NCI-H1048 (cell line): ENCODE data around the gene EPHA6.
"Not testable (repeated sequence)": the region's sequence is repeated elsewhere in the genome, so short reads cannot be mapped to it uniquely, and the experiment has no call there.

ENCODE experiments used
- DNase-seq: peaks from one replicate; lab custom pipeline; 2025; lab: John Stamatoyannopoulos, UW

Gene EPHA6

DNA sequence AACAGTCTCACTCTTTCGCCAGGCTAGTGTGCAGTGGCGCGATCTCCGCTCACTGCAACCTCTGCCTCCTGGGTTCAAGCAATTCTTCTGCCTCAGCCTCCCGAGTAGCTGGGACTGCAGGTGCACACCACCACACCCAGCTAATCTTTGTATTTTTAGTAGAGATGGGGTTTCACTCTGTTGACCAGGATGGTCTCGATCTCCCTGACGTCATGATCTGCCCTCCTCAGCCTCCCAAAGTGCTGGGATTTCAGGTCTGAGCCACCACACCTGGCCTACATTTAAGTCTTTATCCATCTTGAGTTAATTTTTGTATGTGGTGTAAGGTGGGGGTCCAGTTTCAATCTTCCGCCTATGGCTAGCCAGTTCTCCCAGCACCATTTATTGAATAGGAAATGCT is 211.2 kb downstream of the EPHA6 start:
- not testable (repeated sequence) for DNase-seq

DNA sequence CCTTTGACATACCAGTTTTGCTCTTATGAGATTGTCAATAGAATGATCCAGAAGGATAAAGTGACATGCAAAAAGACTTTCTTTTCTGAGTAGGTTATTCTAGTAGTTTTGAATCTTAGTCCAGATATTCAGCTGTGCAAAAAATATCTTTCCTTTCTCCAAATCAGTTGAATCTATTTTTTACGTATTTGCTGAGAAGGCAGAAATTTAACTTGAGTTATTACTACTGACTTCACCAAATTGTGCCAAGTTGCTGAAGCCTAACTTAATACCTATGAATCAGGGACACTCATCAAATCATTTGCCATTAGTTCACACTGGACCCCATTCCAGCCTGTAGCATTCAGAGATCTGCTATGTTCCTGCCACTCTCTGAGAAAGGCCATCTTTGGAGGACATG is 215.6 kb downstream of the EPHA6 start:
- no peak for DNase-seq

DNA sequence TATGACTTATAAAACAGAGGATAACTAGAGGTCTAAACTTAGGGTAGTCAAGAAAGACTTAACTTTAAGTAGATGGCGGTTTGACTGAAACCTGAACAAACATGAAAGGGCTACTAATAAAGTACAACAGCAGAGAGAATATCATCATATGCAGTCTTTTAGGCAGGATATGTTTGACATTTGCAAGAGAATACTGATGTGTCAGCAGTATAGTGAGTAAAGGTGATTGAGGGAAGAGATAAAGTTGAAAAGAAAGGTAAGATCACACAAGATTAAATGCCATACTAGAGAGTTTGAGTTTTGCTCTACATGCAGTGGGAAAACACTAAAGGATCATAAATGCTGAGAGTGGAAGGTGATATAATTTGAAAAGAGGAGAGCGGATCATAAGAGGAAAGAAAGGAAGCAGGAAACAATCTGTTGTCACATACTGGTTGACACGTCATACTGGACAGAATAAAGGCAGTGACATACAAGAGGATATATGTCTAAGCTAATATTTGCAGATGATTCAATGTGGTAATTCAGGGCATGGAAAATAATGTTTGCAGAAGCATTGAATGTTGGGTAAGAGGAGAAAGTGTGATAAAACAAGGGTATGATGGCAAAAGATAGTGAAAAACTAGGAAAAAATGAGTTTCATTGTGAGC is 223.0 kb downstream of the EPHA6 start:
- DNase-seq = no peak

DNA sequence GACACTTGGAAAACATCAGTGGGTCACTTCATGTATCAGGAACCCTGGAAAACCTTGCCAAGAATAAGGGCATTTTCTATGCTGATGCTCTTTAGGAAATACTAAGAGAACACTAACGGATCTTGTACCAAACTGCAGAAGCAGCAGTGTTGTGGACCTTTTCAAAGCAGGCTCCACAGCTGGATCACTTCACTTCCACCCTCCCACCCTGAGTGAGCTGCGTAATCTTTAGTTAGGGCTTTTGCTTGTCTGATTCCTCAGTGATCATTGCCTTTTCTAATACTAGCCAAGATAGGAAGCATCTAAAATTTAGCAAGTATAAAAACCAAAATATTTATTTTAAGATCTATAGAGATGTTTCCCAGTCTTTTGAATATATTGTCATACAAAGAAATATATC is 229.0 kb downstream of the EPHA6 start:
- DNase-seq = no peak

DNA sequence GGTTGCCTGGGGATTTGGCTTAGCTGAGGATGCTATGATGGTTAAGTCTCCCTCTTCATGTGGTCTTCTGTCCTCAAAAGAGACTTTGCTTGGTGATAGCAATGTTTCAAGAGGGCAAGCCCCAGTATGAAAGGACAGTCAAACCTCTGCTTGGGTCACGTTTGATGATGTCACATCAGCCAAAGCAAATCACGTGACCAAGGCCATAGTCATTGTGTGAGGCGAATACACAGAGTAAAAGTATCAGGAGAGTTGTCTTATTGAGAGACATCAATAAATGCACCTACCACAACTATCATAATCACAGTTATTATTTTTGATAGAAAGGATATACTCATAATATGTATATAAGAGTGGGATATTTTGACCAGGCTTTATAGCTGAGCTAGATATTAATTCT is 243.0 kb downstream of the EPHA6 start:
- DNase-seq = no peak

DNA sequence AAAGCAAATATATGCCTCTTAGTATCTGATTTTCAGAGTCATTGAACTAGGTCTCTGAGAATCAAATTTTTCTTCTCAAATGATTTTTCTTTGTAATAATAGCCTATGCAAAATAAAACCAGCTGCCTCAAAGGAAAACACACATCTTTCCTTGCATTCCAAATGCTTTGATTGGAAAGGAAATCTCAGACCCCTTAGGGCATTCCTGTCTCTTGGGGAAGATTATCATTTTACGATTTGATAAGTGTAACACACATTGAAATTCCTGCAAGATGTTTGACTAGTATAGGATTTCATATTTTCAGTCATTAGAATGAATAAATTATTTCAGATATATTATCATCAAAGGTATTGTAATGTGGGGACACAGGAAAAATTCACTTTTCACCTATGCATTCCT is 244.8 kb downstream of the EPHA6 start:
- DNase-seq = no peak

DNA sequence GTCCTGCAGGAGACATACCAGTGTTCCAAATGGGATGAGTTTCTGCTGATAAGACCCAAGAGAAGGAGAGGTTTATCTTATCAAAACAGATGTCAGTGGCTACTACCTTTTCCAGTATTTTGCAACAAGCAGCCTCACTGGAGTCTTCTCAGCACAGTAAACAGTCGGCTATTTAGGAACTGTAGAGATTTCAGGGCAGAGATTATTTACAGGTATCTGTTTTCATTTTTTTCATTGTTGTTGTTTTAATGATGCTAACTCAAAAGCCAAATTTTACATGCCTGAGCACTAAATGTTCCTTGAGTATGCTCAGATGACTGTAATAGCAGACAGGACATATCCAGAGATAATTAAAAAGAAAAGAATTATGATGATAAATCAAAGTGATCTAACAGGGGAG is 252.1 kb downstream of the EPHA6 start:
- no peak for DNase-seq

DNA sequence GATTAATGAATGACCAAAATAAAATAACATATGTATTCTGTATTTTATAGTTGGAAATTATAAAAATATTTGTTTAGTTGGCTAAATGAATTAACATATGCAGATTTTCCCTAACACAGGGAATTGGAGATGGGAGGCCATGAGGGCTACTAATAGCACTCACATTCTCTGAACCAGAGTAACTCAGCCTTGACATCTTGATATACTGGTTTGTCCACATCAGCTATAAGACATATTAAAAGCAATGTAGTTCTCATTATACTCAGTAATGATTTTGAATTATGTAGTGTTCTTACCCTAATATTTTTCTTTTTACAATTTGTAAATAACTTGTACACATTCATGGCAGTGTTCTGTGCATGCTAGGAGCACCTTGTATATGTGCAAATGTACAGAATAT is 255.9 kb downstream of the EPHA6 start:
- DNase-seq = no peak

DNA sequence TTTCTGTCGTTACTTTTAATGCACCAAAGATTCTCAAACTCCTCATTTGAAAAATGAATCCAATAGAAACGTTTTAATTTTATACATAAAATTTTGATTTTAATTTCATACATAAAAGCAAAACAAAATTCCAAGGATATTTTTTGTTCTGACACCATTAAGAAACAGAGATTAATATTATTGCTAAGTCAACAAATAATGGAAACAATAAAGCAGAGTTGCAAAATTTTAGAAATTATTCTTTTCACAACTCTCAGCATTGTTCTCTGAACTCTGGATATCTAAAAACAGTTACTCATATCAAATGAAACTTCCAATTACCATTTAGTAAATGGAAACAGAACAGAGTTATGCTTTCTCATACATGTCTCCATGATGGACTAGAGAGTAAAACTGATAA is 260.2 kb downstream of the EPHA6 start:
- no peak for DNase-seq

DNA sequence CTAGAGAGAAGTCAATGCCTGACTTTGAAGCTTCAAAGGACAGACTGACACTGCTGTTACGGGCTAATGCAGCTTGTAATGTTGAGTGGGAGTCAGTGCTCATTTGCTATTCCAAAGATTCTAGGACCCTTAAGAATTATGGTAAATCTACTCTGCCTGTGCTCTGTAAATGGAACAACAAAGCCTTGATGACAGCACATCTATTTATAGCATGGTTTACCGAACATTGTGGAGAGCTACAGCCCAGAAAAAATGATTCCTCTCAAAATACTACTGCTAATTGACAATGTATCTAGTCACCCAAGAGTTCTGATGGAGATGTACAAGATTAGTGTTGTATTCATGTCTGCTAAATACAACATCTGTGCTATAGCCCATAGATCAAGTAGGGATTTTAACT is 262.3 kb downstream of the EPHA6 start:
- no peak for DNase-seq

DNA sequence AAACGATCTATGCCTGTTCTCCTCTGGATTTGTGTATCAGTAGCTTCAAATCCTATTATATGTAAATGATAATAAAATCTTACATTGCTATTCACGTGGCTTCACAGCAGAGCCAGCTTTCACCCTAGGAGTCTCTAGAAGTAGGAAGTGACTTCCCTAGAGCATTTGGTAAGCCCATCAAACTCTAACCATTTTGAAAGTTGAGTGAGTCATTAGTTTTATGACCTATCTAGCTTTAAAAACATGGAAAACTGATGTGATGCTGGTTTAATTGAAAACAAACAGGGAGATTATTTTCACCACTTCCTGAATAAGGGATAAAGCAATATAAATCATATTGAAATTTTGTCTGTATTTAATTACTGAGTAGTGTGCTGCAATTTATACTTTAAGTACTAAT is 275.2 kb downstream of the EPHA6 start:
- DNase-seq = no peak

DNA sequence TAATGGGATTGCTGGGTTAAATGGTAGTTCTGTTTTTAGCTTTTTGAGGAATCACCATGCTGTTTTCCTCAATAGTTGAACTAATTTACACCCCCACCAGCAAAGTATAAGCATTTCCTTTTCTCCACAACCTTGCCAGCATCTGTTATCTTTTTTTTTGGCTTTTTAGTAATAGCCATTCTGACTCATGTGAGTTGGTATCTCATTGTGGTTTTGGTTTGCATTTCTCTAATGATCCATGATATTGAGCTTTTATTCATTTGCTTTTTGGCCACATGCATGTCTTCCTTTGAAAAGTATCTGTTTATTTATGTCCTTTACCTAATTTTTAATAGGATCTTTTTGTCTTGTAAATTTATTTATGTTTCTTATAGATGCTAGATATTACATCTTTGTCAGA is 288.2 kb downstream of the EPHA6 start:
- no peak for DNase-seq

DNA sequence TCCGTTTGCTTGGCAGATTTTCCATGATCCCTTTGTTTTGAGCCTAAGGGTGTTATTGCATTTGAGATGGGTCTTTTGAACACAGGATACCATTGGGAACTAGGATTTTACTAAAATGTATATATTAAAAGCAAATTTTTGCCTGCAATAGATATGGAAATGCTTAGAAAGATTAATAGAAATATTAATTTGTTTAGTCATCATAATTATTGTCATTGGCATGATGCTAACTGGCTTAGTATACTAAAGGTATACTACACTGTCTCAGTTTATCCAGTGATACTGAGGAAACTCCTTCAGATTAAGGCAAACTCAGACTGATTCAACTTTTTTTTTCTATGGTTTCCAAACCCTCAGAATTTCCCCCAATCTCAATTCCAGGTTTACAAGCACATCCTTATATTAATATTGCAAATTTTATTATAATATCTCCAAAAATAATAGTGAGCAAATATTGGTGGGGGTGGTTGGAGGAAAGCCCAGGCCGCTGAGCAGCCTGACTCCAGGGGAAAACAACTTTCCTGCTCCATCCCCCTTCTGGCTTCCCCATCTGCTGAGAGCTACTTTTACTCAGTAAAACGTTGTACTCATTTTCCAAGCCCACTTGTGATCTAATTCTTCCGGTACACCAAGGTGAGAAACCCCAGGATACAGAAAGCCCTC is 291.7 kb downstream of the EPHA6 start:
- DNase-seq = no peak

DNA sequence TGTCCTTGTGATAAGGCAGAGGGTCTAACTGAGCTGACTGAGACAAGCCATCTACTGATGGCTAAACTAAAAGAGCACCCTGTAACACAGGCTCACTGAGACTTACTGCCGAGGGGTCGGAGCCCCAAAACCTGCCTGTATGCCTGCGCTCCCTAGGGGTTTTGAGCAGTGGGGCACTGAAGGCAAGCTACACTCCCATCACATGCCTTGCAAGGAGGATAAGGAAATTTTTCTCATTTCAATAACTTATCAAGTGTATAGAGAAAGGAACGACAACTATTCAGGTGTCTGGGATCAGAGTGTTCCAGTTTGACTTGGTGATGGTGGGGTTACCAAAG is 292.2 kb downstream of the EPHA6 start:
- no peak for DNase-seq

DNA sequence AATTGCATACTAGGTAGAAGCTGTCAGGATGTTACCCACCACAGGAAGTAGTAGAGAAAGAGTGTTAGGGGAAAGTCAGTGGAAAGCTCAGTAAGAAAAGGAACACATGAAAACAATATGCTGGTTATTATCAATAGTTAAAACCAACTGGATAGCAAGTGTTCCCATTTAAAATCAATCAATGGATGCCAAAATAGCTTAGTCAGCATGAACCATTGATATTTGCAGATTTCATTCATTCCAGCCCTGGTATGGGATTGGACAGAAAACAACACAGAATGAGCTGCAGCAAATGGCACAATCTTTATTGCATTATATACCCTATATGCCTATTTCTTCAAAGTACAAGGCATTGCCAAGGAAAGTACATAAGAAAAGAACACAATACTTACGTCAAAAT is 293.7 kb downstream of the EPHA6 start:
- DNase-seq = no peak

DNA sequence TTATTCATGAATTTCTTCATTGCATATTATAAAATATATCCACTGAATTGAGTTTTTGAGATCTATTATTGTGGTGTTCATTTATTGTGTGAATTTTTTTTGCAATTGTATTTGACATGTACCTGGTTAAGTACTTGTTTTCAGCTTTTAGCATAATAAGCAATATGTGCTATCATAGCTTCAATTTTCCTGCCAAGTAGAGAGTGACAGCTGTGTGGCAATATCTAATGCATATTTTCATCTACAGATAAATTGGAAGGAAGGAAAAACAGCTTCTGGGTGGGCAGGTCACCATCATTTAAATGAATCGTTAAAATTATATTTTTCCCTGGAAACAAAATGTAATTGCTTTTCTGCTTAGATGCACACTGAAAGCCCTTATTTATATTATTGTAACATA is 296.9 kb downstream of the EPHA6 start:
- DNase-seq = no peak

DNA sequence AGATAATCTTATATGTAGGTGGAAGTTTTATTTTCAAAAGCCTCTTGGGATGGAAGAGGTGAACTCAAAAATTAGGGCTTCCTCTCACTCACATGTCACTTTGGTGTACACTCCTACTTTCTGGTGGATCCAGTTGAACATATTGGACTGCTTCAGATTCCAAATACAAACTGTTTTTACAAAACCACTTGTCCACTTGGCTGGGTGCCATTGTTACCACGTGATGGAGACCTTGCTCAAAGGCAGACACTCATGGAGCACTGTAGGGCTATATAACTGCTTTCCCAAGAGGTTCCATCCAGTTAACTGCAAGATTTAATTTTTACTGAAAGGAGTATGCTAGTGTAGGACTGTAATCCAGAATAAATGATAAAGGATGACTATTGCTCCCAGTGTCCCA is 307.0 kb downstream of the EPHA6 start:
- DNase-seq = no peak

DNA sequence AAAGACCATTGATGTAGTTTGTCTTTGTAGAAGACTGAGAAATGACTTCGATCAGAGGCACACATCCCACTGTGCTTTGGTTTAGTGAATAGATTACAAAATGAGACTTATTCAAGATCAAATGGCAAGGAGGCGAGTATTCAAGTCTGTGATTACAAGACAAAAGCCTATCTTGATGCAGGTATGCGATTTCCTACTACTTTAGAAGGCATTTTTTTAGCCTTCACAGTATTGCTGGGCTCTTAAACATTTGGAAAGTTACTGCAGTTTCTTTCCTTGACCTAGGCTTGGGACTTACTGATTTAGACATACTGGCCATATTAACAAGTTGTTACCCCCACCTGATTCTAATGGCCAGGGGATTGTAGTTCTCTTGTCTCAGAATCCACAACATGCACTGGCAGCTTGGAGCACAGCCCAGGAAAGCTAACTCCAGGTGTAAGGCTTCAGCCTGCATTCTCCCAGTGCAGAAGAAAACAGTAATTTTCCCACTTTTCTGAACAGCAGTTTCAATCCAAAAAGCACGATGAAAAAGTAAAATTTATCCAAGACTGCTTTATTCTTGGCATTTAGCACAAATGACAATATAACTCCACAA is 311.6 kb downstream of the EPHA6 start:
- DNase-seq = no peak

DNA sequence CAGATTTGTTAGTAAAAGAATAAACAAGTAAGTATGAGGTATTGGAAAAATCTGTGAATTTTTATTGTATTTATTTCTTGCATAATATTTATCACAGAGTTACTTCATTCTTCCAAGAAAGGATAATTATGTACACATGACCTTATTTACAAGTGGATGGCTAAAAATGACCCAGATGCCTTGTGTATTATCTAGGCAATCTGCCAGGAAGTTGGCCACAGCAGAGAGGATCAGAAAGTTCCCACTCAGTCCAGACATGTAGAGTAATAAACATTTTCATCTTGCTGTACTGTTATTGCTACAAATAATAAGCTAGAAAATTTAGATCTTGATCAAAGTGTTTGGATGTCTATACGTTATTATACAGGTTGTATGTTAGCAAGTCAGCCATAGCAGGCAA is 317.1 kb downstream of the EPHA6 start:
- no peak for DNase-seq

DNA sequence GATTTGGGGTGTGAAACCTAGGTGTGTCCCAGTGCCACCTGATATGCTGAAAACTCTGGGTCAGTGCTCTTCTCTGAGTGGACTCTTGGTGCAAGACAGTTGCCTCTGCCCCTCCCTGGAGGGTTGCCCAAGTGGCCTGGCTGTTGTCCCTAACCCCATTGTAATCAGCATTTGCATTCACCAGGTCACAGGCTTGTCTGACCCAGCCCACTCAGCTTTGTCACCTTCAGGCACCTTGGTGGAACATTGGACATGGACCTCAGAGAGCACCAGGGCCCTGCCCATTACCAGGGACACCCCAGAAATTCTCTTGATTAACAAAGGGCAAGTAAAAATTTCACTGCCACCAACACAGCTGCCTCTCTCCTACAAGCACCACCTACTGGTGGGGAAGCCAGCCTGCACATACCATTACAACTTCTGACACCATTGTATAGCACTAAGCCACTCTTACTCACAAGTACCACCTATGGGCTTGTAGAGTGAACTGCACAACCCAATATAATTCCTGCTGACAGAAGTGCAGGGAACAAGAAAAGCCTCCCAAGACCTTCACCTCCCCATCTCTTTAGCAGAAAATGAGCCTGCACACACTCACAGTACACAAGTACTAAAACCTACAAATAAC is 324.6 kb downstream of the EPHA6 start:
- DNase-seq = no peak

DNA sequence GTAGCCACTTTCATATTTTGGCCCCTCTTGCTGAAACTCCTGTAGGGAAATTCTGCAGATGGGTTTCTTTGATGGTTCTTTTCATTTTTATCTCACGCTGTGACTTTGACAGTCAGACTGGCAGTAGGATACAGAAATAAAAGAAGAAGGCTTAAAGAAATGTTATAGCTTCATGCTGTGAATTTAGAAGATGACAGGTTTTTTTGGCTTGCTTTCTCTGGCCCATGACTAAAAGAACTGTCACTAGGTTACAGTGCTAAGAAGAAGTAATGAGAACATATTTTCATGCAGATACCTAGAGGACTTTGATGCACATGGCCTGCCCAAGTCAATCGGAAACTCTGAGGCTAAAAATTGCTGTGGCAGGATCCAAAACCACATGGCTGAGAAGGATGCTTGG is 334.5 kb downstream of the EPHA6 start:
- no peak for DNase-seq

DNA sequence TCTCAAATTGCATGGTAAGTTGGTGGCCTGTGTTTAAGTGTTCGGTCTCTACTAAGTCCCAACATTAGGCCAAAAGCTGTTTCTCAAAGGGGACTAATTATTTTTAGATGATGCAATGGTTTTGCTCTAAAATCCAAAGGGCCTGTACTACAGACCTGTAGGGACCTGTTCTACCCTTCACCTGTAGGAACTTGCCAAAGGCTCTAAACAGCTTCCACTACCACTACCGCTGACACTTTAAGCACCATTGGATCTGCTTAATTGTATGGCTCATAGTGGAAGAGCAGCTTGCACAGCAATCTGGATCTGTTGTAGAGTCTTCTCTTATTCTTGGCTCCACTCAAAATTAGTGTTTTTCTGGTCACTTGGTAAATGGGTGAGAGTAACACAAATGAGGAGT is 346.8 kb downstream of the EPHA6 start:
- no peak for DNase-seq

DNA sequence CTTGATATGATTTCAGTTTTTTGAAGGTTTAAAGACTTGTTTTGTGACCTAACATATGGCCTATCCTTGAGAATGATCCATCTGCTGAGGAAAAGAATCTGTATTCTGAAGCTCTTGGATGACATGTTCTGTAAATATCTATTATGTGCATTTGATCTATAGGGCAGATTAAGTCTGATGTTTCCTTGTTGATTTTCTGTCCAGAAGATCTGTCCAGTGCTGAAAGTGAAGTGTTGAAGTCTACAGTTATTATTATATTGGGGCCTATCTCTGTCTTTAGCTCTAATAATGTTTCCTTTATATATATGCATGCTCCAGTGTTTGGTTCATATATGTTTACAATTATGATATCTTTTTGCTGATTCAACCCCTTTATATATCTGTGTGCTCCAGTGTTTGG is 362.8 kb downstream of the EPHA6 start:
- no peak for DNase-seq

DNA sequence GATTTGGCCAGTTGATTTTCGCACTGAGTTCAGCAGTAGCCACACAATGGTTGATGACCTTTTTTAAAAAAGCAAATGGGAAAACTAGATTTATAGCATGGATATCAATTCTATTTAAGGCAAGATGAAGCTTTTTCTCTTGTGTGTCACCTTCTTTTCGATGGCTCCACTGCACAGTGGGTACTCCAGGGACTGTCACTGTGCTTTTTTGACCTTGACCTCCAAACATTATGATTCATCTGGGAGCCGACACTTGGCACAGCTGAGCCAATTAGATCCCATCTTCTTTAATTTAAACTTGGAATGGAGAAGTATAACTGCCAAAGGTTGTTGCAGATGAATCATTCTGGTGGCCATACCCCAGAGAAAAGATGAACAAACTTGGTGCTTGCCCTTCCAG is 367.3 kb downstream of the EPHA6 start:
- no peak for DNase-seq
